ENCODE measurements around the gene LDB2. TPM values are rescaled to one million over a fixed set of nuclear protein-coding genes. Genes with fewer than 3 reads are reported as not detected.

Gene LDB2
- total and polyA plus RNA-seq, 2 experiments from 2014 or later = 48.6 to 80.1 TPM

GRCh38 chr4:16663732-16664131 is 234.7 kb downstream of the LDB2 start:
- H3K9me2 ChIP-seq (ENCODE audit: insufficient read depth) = no peaks in the 10 kb centered on the region; the same call in 1 of the 2 replicates
- H3K9me3 Mint-ChIP-seq = peaks cover 7% of the 10 kb centered on the region; the same call in 2 of the 3 replicates
- no peak overlapping the region for H3K27ac Mint-ChIP-seq
- no peaks in the 10 kb centered on the region for H3K27me3 ChIP-seq (ENCODE audit: insufficient read depth)
- no peaks in the 10 kb centered on the region for H3K79me2 ChIP-seq (replicated peaks; ENCODE audit: insufficient read depth)
- H3F3A ChIP-seq (replicated peaks; ENCODE audit: low read depth) = no peaks in the 10 kb centered on the region
- H3K36me3 ChIP-seq (ENCODE audit: insufficient read depth) = 0 out of 2 replicates have a peak, but pooled peaks cover 3% of the 10 kb centered on the region
- no peak for TF ChIP-seq EZH2 (IDR thresholded peaks at IDR 0.05; ENCODE audit: low read depth, unreplicated experiment)
- TF ChIP-seq ETS1 (IDR thresholded peaks at IDR 0.05) = no peak
- H3K4me1 Mint-ChIP-seq = peaks cover 13% of the 10 kb centered on the region; the same call in 2 of the 3 replicates
- H2AFZ ChIP-seq = no peak overlapping the region
- H3K4me3 Mint-ChIP-seq = no peak overlapping the region
- DNase-seq (ENCODE audit: low spot score) (no peak), ATAC-seq (no peak)
- no peak overlapping the region for H3K4me3 ChIP-seq
- H3K4me1 ChIP-seq (ENCODE audit: insufficient read depth) = peaks cover 4% of the 10 kb centered on the region; the same call in 1 of the 2 replicates
- no peak overlapping the region for H3K27ac ChIP-seq (ENCODE audit: low read depth)
- no peak overlapping the region for H3K4me2 ChIP-seq
- H4K20me1 ChIP-seq (replicated peaks; ENCODE audit: insufficient read depth) = no peaks in the 10 kb centered on the region; the same call in 1 of the 2 replicates
- H3K27me3 Mint-ChIP-seq (ENCODE audit: insufficient read depth, low read depth, poor library complexity) = no peaks in the 10 kb centered on the region
- peaks cover 46% of the 10 kb centered on the region for H3K36me3 Mint-ChIP-seq (ENCODE audit: low read depth)

- Histone ChIP-seq H2AFZ (no peak overlapping the region), H3K4me3 (no peak overlapping the region), H3K4me2 (no peak overlapping the region), H3K9me2 (ENCODE audit: insufficient read depth) (no peaks in the 10 kb centered on the region; the same call in 1 of the 2 replicates), H3K4me1 (ENCODE audit: insufficient read depth) (peaks cover 4% of the 10 kb centered on the region; the same call in 1 of the 2 replicates), H3F3A (replicated peaks; ENCODE audit: low read depth) (no peaks in the 10 kb centered on the region), H3K27ac (ENCODE audit: low read depth) (peak overlapping the region; percentile 40; the same call in 1 of the 2 replicates), H3K27me3 (ENCODE audit: insufficient read depth) (no peaks in the 10 kb centered on the region), H4K20me1 (replicated peaks; ENCODE audit: insufficient read depth) (no peaks in the 10 kb centered on the region), H3K79me2 (replicated peaks; ENCODE audit: insufficient read depth) (no peaks in the 10 kb centered on the region), H3K36me3 (ENCODE audit: insufficient read depth) (0 out of 2 replicates have a peak, but pooled peaks cover 3% of the 10 kb centered on the region)
- no peak overlapping the region for H3K4me3 Mint-ChIP-seq
- ATAC-seq (no peak), DNase-seq (ENCODE audit: low spot score) (no peak)
- no peak for TF ChIP-seq STAT1 (IDR thresholded peaks at IDR 0.05; ENCODE audit: unreplicated experiment)
- no peak for TF ChIP-seq POLR2AphosphoS5 (IDR thresholded peaks at IDR 0.05; ENCODE audit: low read depth)
- TF ChIP-seq CTCF (conservative IDR thresholded peaks at IDR 0.05; ENCODE audit: low read depth in 2 of 2) = no peak
- H3K36me3 Mint-ChIP-seq (ENCODE audit: low read depth) = peaks cover 46% of the 10 kb centered on the region
- peaks cover 13% of the 10 kb centered on the region; the same call in 2 of the 3 replicates for H3K4me1 Mint-ChIP-seq
- H3K27me3 Mint-ChIP-seq (ENCODE audit: insufficient read depth, low read depth, poor library complexity) = no peaks in the 10 kb centered on the region
- no peak overlapping the region for H3K27ac Mint-ChIP-seq
- H3K9me3 Mint-ChIP-seq = peaks cover 7% of the 10 kb centered on the region; the same call in 2 of the 3 replicates
Measured at GRCh38 chr4:16663307-16663706, 235.1 kb downstream of the LDB2 start.

- Histone ChIP-seq H3K4me1 (ENCODE audit: insufficient read depth) (peaks cover 4% of the 10 kb centered on the region; the same call in 1 of the 2 replicates), H3K27me3 (ENCODE audit: insufficient read depth) (no peaks in the 10 kb centered on the region), H3K4me2 (no peak overlapping the region; the same call in 1 of the 2 replicates), H2AFZ (no peak overlapping the region), H3K9me2 (ENCODE audit: insufficient read depth) (no peaks in the 10 kb centered on the region; the same call in 1 of the 2 replicates), H3K79me2 (replicated peaks; ENCODE audit: insufficient read depth) (no peaks in the 10 kb centered on the region), H3K27ac (ENCODE audit: low read depth) (no peak overlapping the region; the same call in 1 of the 2 replicates), H3K36me3 (ENCODE audit: insufficient read depth) (0 out of 2 replicates have a peak, but pooled peaks cover 3% of the 10 kb centered on the region), H3K4me3 (no peak overlapping the region), H3F3A (replicated peaks; ENCODE audit: low read depth) (no peaks in the 10 kb centered on the region), H4K20me1 (replicated peaks; ENCODE audit: insufficient read depth) (no peaks in the 10 kb centered on the region)
- Mint-ChIP-seq H3K27ac (no peak overlapping the region), H3K36me3 (ENCODE audit: low read depth) (peaks cover 46% of the 10 kb centered on the region), H3K27me3 (ENCODE audit: insufficient read depth, low read depth, poor library complexity) (no peaks in the 10 kb centered on the region), H3K9me3 (peaks cover 7% of the 10 kb centered on the region; the same call in 2 of the 3 replicates), H3K4me1 (peaks cover 13% of the 10 kb centered on the region; the same call in 2 of the 3 replicates), H3K4me3 (no peak overlapping the region)
- peak; percentile 36; the same call in 2 of the 3 replicates for ATAC-seq
- peak; percentile 33 for DNase-seq (ENCODE audit: low spot score)
- 0 out of 2 replicates have a peak, but pooled peaks have one; percentile 61 for TF ChIP-seq ZNF462 (CRISPR knock-in tag; IDR thresholded peaks at IDR 0.05)
Measured at GRCh38 chr4:16661813-16662212, 236.6 kb downstream of the LDB2 start.
